Activated effector memory CD4-positive, alpha-beta T cell treated with anti-CD3 and anti-CD28 coated beads, Interleukin-2, amount 50 U/mL, for 16 hours (primary cell): ENCODE data around the gene MRPS5.
"Not testable (repeated sequence)": the region's sequence is repeated elsewhere in the genome, so short reads cannot be mapped to it uniquely, and the experiment has no call there.

Experiments used
- DNase-seq: peaks from one replicate; pipeline ENCODE4 v3.0.0-alpha.2; 2020

MRPS5 gene

DNA sequence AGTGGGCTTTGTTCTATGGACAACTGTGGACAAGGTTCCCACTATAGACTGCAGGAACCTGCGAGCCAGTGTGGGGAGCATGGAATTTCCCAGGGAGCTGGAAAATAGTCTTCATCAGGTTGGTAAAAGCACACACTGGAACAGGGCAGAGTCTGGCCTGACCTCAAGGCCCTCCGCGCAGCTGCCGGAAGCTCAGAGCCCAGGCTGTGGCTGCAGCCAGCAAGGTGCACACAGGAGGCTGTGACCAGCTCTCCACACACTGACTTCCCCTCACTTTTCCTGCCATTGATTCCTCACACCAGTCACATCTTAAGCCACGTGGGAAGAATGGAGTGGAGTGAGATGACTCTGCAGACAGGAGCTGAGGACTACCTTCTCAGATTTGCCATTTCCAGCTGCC is 77.0 kb downstream of the MRPS5 start:
- DNase-seq, result no peak

DNA sequence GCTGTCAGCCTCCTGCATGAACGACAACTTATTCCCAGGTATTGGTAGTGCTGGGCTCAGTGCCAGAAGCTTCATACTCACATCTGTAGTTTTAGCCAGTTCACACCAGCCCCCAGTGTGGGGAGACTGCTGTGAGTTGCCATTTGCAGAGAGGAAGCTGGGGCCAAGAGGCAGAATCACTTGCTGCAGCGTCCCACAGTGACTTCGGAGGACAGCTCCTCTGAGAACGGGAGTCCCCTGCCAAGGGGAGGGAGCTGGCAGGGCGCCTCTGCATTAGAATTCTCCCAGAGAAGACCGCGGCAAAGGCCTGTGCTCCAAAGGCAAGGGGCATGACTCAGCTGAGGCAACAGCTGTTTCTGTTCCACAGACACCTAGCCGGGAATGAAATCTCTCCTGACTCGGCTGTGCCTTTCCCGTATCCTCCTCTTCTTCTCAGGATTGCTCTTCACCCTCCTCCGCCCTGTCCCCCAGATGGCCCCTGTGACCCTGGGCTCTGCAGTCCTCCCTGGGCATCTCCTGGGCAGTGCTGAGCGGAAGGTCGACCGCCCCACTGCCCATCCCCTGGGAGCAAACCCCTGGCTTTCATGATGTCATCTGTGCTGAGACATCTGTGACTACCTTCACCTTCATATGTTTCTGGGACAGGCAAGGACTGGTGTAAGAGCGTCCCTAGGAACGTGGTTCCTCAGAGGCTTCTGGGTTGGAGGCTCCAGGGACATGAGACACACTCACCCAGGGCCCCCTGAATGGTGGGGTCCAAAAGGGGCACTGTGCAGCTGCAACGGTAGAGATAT is 78.1 kb downstream of the MRPS5 start:
- no peak for DNase-seq

DNA sequence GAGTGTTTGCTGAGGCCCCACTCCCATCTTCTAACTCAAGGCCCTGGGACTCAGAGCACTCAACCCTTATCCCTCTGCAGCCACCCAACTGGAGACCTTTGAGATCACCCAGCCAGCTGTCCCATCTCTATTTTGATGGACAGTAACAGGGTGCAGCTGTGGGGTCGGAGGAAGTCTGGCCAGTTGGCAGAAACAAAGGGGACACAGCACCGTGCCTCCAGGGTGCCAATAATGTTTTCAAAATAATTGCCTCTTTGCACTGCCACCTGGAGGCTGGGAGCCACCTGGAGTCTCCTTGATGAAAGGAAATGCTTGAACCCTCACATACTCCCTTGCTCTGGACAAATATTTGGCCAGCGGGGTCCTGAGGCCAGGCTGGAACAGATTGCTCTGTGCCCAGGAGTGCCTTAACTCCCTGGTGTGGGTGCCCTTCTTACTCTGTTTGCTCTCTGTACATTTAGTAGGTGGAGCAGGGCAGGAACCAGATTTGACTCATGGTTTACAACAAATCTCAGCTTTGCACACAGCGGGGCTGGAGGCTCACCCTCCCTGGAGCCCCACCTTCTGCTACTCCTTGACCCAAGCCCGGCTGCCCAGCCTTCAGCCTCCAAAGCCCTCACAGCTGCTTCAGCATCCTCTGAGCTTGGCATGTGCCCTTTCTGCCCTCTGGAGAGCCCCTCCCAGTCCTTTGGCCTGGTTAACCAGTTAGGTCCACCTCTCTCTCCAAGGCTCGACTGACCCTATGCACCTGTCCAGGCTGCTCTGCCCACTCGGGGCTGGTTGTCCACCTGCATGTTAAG is 78.9 kb downstream of the MRPS5 start:
- DNase-seq, result no peak

DNA sequence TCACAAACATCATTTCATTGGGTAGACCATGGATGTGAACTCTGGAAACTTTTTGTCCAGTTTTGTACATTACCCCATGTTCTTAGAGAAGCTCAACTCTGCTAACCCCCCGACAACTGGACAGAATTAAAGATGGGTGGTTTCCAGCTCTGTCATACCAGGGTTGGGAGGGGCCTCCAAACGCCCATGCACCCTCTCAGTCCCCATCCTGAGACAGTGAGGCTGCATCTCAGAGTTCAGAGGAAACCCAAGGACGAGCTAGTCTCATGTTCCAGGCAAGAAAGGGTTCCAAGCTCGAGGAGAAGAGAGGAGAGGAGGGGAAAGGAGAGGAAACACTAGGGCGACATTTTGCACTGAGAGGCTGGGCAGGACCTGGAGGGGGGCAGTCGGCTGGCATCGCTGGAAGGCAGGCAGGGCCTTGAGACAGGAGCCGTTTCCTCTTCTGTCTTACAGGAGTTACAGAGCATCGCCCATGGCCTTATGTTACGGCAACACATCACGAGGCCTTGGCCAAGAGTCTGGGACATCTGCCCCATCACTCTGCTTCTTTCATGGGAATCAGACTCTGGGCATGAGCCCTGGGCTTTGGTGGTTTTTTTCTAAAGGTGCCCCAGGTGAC is 79.7 kb downstream of the MRPS5 start:
- DNase-seq, result no peak

DNA sequence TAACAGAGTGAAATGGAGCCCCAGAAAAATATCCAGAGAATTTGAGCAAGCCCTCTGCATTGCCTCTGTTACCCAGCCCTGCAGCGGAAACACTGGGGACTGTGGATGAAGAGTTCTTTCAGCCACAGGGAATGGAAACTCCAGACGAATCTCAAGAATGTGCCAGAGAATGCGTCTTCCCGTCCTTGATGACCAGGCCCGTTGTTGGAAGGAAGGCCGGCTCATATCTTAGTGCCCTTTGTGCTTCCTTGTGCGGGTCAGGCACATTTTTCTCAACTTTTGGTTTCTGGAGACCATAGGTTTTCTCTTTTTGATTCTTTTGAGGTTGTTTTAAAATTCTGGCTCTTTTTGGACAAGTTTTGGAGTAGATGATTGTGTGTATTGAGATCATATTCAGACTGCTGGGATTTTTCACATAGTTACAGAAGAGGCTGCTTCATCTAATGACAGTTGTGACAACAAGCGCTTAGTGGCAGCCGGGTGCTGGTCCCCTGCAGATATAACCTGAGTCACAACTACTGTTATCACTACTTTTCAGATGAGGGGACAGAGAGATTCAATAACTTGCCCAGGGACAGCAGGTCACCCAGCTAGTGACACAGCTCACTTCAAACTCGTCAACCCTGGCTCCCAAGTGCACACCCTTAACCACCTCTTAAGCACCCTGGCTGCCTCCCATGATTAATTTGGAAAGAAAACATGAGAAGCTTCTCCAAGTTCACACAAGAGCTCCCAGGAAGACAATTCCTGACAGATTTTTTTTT is 80.4 kb downstream of the MRPS5 start:
- no peak for DNase-seq

DNA sequence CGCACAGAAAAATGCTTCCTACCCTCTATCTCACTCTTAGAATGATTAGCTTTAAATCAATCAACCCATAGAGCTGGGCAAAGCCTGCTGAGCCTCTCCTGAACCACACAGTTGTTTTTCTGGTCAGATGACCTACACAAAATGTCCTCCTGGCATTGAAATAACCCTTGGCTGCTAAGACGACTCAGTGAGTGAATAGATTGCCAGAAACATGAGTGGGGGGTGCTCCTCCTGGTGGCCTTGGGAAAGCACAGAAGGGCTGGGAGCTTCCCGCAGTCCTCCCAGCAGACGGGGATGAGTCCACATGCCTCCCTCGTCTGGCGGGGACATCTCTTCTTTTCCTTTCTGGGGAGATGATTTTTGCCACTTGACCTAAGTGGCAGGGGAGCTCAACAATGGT is 81.2 kb downstream of the MRPS5 start:
- no peak for DNase-seq

DNA sequence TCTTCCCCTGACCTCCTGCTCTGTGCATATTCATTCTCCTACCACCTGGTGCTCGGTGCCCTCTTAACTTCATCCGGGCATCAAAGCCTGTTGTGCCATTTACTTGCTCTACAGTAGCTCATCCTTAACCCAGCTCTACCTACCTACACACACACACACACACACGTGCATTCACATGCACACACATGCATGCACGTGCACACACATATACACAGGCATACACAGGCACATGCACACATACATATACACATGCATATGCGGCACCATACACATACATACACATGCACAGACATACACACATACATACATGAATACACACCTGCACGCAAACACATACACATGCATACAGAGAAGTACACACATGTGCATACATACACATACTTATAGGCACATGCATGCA is 81.6 kb downstream of the MRPS5 start:
- DNase-seq, result no peak

DNA sequence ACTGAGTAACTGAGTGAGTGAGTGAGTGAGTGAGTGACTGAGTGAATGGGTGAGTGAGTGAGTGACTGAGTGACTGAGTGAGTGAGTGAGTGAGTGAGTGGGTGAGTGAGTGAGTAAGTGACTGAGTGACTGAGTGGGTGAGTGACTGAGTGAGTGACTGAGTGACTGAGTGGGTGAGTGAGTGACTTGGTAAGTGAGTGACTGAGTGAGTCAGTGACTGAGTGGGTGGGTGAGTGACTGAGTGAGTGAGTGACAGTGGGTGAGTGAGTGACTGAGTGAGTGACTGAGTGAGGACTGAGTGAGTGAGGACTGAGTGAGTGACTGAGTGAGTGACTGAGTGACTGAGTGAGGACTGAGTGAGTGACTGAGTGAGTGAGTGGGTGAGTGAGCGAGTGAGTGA is 82.2 kb downstream of the MRPS5 start:
- peak; percentile 70 for DNase-seq

DNA sequence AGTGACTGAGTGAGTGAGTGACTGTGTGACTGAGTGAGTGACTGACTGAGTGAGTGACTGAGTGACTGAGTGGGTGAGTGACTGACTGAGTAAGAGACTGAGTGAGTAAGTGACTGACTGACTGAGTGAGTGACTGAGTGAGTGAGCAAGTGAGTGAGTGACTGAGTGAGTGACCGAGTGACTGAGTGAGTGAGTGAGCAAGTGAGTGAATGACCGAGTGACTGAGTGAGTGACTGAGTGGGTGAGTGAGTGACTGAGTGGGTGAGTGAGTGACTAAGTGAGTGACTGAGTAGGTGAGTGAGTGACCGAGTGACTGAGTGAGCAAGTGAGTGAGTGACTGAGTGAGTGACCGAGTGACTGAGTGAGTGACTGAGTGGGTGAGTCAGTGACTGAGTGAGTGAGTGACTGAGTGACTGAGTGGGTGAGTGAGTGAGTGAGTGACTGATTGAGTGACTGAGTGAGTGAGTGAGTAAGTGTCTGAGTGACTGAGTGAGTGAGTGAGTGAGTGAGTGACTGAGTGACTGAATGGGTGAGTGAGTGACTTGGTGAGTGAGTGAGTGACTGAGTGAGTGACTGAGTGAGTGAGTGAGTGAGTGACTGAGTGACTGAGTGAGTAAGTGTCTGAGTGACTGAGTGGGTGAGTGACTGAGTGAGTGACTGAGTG is 82.8 kb downstream of the MRPS5 start:
- no peak for DNase-seq

DNA sequence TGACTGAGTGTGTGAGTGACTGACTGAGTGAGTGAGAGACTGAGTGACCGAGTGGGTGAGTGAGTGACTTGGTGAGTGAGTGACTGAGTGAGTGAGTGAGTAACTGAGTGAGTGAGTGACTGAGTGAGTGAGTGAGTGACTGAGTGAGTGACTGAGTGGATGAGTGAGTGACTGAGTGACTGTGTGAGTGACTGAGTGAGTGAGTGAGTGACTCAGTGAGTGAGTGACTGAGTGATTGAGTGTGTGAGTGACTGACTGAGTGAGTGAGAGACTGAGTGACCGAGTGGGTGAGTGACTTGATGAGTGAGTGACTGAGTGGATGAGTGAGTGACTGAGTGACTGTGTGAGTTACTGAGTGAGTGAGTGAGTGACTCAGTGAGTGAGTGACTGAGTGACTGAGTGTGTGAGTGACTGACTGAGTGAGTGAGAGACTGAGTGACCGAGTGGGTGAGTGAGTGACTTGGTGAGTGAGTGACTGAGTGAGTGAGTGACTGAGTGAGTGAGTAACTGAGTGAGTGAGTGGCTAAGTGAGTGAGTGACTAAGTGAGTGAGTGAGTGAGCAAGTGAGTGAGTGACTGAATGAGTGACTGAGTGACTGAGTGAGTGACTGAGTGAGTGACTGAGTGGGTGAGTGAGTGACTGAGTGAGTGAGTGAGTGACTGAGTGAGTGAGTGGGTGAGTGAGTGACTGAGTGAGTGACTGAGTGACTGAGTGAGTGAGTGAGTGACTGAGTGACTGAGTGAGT is 83.6 kb downstream of the MRPS5 start:
- not testable (repeated sequence) for DNase-seq

DNA sequence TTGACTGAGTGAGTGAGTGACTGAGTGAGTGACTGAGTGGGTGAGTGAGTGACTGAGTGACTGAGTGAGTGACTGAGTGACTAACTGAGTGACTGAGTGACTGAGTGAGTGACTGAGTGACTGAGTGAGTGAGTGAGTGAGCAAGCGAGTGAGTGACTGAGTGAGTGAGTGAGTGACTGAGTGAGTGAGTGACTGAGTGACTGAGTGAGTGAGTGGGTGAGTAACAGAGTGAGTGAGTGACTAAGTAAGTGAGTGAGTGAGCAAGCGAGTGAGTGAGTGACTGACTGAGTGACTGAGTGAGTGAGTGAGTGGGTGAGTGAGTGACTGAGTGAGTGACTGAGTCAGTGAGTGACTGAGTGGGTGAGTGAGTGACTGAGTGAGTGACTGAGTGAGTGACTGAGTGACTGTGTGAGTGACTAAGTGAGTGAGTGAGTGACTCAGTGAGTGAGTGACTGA is 84.2 kb downstream of the MRPS5 start:
- no peak for DNase-seq

DNA sequence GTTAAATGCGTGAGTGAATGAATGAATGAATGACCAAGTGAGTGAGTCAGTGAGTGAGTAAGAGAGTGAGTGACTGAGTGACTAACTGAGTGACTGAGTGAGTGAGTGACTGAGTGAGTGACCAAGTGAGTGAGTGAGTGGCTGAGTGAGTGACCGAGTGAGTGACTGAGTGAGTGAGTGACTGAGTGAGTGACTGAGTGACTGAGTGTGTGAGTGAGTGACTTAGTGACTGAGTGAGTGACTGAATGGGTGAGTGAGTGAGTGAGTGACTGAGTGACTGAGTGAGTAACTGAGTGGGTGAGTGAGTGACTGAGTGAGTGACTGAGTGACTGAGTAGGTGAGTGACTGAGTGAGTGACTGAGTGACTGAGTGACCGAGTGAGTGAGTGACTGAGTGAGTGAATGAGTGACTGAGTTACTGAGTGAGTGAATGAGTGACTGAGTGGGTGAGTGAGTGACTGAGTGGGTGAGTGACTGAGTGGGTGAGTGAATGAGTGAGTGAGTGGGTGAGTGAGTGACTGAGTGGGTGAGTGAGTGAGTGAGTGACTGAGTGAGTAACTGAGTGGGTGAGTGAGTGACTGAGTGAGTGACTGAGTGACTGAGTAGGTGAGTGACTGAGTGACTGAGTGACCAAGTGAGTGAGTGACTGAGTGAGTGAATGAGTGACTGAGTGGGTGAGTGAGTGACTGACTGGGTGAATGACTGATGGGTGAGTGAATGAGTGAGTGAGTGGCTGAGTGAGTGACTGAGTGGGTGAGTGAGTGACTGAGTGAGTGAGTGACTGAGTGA is 84.8 kb downstream of the MRPS5 start:
- DNase-seq, result no peak
